ENCODE data around the gene FAM3D. TPM values are rescaled to one million over a fixed set of nuclear protein-coding genes. Genes with fewer than 3 reads are reported as not detected.

Gene FAM3D
- total and polyA plus RNA-seq, 5 donors from 2014 or later: not detected

- H3K27ac Mint-ChIP-seq: no peak overlapping the region
- Histone ChIP-seq H3K9me3 (ENCODE audit: control insufficient read depth in 2 of 2, low read length in 2 of 2) (no peaks in the 10 kb centered on the region), H3K27me3 (ENCODE audit: control insufficient read depth, insufficient read depth, low read length) (no peaks in the 10 kb centered on the region), H3K4me1 (ENCODE audit: control insufficient read depth, insufficient read depth, low read length, poor library complexity, severe bottlenecking) (no peaks in the 10 kb centered on the region), H3K27ac (ENCODE audit: insufficient read depth, low read length, poor library complexity, severe bottlenecking) (no peak overlapping the region), H3K4me3 (ENCODE audit: low read depth, low read length) (no peak overlapping the region), H3K36me3 (ENCODE audit: control insufficient read depth, insufficient read depth, low read length) (no peaks in the 10 kb centered on the region)
- no peak overlapping the region for H3K4me3 Mint-ChIP-seq
- H3K27me3 Mint-ChIP-seq: no peaks in the 10 kb centered on the region
- H3K9me3 Mint-ChIP-seq: peaks cover 0 to 4% (median 0%) of the 10 kb centered on the region in 7 donors
- H3K36me3 Mint-ChIP-seq: no peaks in the 10 kb centered on the region
- no peaks in the 10 kb centered on the region for H3K4me1 Mint-ChIP-seq
- ATAC-seq (ENCODE audit: low read depth in 2 of 2) (no peak), DNase-seq (no peak)
Measured at GRCh38 chr3:58670506-58671135, 4.0 kb upstream of the FAM3D start.

- no peak for DNase-seq
- Mint-ChIP-seq H3K4me1 (no peaks in the 10 kb centered on the region), H3K36me3 (no peaks in the 10 kb centered on the region), H3K27me3 (peaks cover 6% of the 10 kb centered on the region), H3K27ac (peak overlapping the region in 1 of 3 donors; percentile 29), H3K4me3 (no peak overlapping the region), H3K9me3 (peaks cover 0 to 4% (median 0%) of the 10 kb centered on the region in 7 donors)
- H3K4me1 ChIP-seq (ENCODE audit: control insufficient read depth, insufficient read depth, low read length, poor library complexity, severe bottlenecking): no peaks in the 10 kb centered on the region
- H3K36me3 ChIP-seq (ENCODE audit: control insufficient read depth, insufficient read depth, low read length): no peaks in the 10 kb centered on the region
- no peaks in the 10 kb centered on the region for H3K27me3 ChIP-seq (ENCODE audit: control insufficient read depth, insufficient read depth, low read length)
- no peak overlapping the region for H3K27ac ChIP-seq (ENCODE audit: insufficient read depth, low read length, poor library complexity, severe bottlenecking)
- no peak for ATAC-seq (ENCODE audit: low read depth in 2 of 2)
- no peaks in the 10 kb centered on the region for H3K9me3 ChIP-seq (ENCODE audit: control insufficient read depth in 2 of 2, low read length in 2 of 2)
- no peak overlapping the region for H3K4me3 ChIP-seq (ENCODE audit: low read depth, low read length)
Measured at GRCh38 chr3:58668247-58668646, 1.7 kb upstream of the FAM3D start.

GRCh38 chr3:58667704-58668103 lies 1.1 kb upstream of the FAM3D start:
- Histone ChIP-seq H3K9me3 (ENCODE audit: control insufficient read depth in 2 of 2, low read length in 2 of 2) (no peaks in the 10 kb centered on the region), H3K4me1 (ENCODE audit: control insufficient read depth, insufficient read depth, low read length, poor library complexity, severe bottlenecking) (no peaks in the 10 kb centered on the region), H3K27me3 (ENCODE audit: control insufficient read depth, insufficient read depth, low read length) (no peaks in the 10 kb centered on the region), H3K36me3 (ENCODE audit: control insufficient read depth, insufficient read depth, low read length) (no peaks in the 10 kb centered on the region), H3K27ac (ENCODE audit: insufficient read depth, low read length, poor library complexity, severe bottlenecking) (no peak overlapping the region), H3K4me3 (ENCODE audit: low read depth, low read length) (no peak overlapping the region)
- Mint-ChIP-seq H3K4me1 (no peaks in the 10 kb centered on the region), H3K27ac (no peak overlapping the region), H3K9me3 (peaks cover 0 to 4% (median 0%) of the 10 kb centered on the region in 7 donors), H3K27me3 (peaks cover 8% of the 10 kb centered on the region), H3K36me3 (no peaks in the 10 kb centered on the region), H3K4me3 (no peak overlapping the region)
- no peak for ATAC-seq (ENCODE audit: low read depth in 2 of 2)
- no peak for DNase-seq

- DNase-seq: no peak
- Mint-ChIP-seq H3K4me1 (no peaks in the 10 kb centered on the region), H3K36me3 (no peaks in the 10 kb centered on the region), H3K4me3 (no peak overlapping the region), H3K27ac (no peak overlapping the region), H3K9me3 (peaks cover 0 to 4% (median 0%) of the 10 kb centered on the region in 7 donors), H3K27me3 (peaks cover 10% of the 10 kb centered on the region)
- no peaks in the 10 kb centered on the region for H3K27me3 ChIP-seq (ENCODE audit: control insufficient read depth, insufficient read depth, low read length)
- H3K4me3 ChIP-seq (ENCODE audit: low read depth, low read length): no peak overlapping the region
- ATAC-seq (ENCODE audit: low read depth in 2 of 2): no peak
- no peaks in the 10 kb centered on the region for H3K9me3 ChIP-seq (ENCODE audit: control insufficient read depth in 2 of 2, low read length in 2 of 2)
- no peaks in the 10 kb centered on the region for H3K36me3 ChIP-seq (ENCODE audit: control insufficient read depth, insufficient read depth, low read length)
- no peaks in the 10 kb centered on the region for H3K4me1 ChIP-seq (ENCODE audit: control insufficient read depth, insufficient read depth, low read length, poor library complexity, severe bottlenecking)
- no peak overlapping the region for H3K27ac ChIP-seq (ENCODE audit: insufficient read depth, low read length, poor library complexity, severe bottlenecking)
Measured at GRCh38 chr3:58667229-58667628, 655 bp upstream of the FAM3D start.

- Histone ChIP-seq H3K4me1 (ENCODE audit: control insufficient read depth, insufficient read depth, low read length, poor library complexity, severe bottlenecking) (no peaks in the 10 kb centered on the region), H3K27ac (ENCODE audit: insufficient read depth, low read length, poor library complexity, severe bottlenecking) (no peak overlapping the region)
Measured at GRCh38 chr3:58665405-58665804, 1.2 kb downstream of the FAM3D start.

GRCh38 chr3:58664611-58665010 lies 2.0 kb downstream of the FAM3D start:
- Mint-ChIP-seq H3K4me3 (no peak overlapping the region), H3K9me3 (peaks cover 0 to 4% (median 0%) of the 10 kb centered on the region in 7 donors), H3K36me3 (no peaks in the 10 kb centered on the region), H3K27me3 (peaks cover 13% of the 10 kb centered on the region), H3K4me1 (no peaks in the 10 kb centered on the region), H3K27ac (no peak overlapping the region)
- H3K4me1 ChIP-seq (ENCODE audit: control insufficient read depth, insufficient read depth, low read length, poor library complexity, severe bottlenecking): no peaks in the 10 kb centered on the region
- H3K27me3 ChIP-seq (ENCODE audit: control insufficient read depth, insufficient read depth, low read length): no peaks in the 10 kb centered on the region
- no peak for ATAC-seq (ENCODE audit: low read depth in 2 of 2)
- DNase-seq: no peak
- no peak overlapping the region for H3K27ac ChIP-seq (ENCODE audit: insufficient read depth, low read length, poor library complexity, severe bottlenecking)
- no peaks in the 10 kb centered on the region for H3K36me3 ChIP-seq (ENCODE audit: control insufficient read depth, insufficient read depth, low read length)
- no peaks in the 10 kb centered on the region for H3K9me3 ChIP-seq (ENCODE audit: control insufficient read depth in 2 of 2, low read length in 2 of 2)
- H3K4me3 ChIP-seq (ENCODE audit: low read depth, low read length): no peak overlapping the region

More at GRCh38 chr3:58665405-58665804, 1.2 kb downstream of the FAM3D start:
- peaks cover 13% of the 10 kb centered on the region for H3K27me3 Mint-ChIP-seq
- no peak overlapping the region for H3K4me3 Mint-ChIP-seq
- H3K4me1 Mint-ChIP-seq: no peaks in the 10 kb centered on the region
- ATAC-seq (ENCODE audit: low read depth in 2 of 2) (no peak), DNase-seq (no peak)
- Histone ChIP-seq H3K9me3 (ENCODE audit: control insufficient read depth in 2 of 2, low read length in 2 of 2) (no peaks in the 10 kb centered on the region), H3K4me3 (ENCODE audit: low read depth, low read length) (no peak overlapping the region), H3K27me3 (ENCODE audit: control insufficient read depth, insufficient read depth, low read length) (no peaks in the 10 kb centered on the region), H3K36me3 (ENCODE audit: control insufficient read depth, insufficient read depth, low read length) (no peaks in the 10 kb centered on the region)
- H3K36me3 Mint-ChIP-seq: no peaks in the 10 kb centered on the region
- H3K27ac Mint-ChIP-seq: no peak overlapping the region
- peaks cover 0 to 4% (median 0%) of the 10 kb centered on the region in 7 donors for H3K9me3 Mint-ChIP-seq

- Mint-ChIP-seq H3K36me3 (no peaks in the 10 kb centered on the region), H3K27ac (no peak overlapping the region), H3K4me3 (no peak overlapping the region), H3K4me1 (no peaks in the 10 kb centered on the region), H3K9me3 (no peaks in the 10 kb centered on the region), H3K27me3 (peaks cover 13% of the 10 kb centered on the region)
- no peaks in the 10 kb centered on the region for H3K4me1 ChIP-seq (ENCODE audit: control insufficient read depth, insufficient read depth, low read length, poor library complexity, severe bottlenecking)
- no peaks in the 10 kb centered on the region for H3K9me3 ChIP-seq (ENCODE audit: control insufficient read depth in 2 of 2, low read length in 2 of 2)
- DNase-seq (no peak), ATAC-seq (ENCODE audit: low read depth in 2 of 2) (no peak)
- H3K36me3 ChIP-seq (ENCODE audit: control insufficient read depth, insufficient read depth, low read length): no peaks in the 10 kb centered on the region
- H3K27me3 ChIP-seq (ENCODE audit: control insufficient read depth, insufficient read depth, low read length): no peaks in the 10 kb centered on the region
- H3K27ac ChIP-seq (ENCODE audit: insufficient read depth, low read length, poor library complexity, severe bottlenecking): no peak overlapping the region
- H3K4me3 ChIP-seq (ENCODE audit: low read depth, low read length): no peak overlapping the region
Measured at GRCh38 chr3:58661836-58662420, 4.6 kb downstream of the FAM3D start.

- H3K9me3 Mint-ChIP-seq: peaks cover 0 to under 1% (median 0%) of the 10 kb centered on the region in 7 donors
- Histone ChIP-seq H3K27ac (ENCODE audit: insufficient read depth, low read length, poor library complexity, severe bottlenecking) (no peak overlapping the region), H3K4me1 (ENCODE audit: control insufficient read depth, insufficient read depth, low read length, poor library complexity, severe bottlenecking) (no peaks in the 10 kb centered on the region), H3K4me3 (ENCODE audit: low read depth, low read length) (no peak overlapping the region), H3K27me3 (ENCODE audit: control insufficient read depth, insufficient read depth, low read length) (no peaks in the 10 kb centered on the region), H3K36me3 (ENCODE audit: control insufficient read depth, insufficient read depth, low read length) (no peaks in the 10 kb centered on the region), H3K9me3 (ENCODE audit: control insufficient read depth in 2 of 2, low read length in 2 of 2) (no peaks in the 10 kb centered on the region)
- no peak for DNase-seq
- no peak overlapping the region for H3K27ac Mint-ChIP-seq
- H3K36me3 Mint-ChIP-seq: no peaks in the 10 kb centered on the region
- ATAC-seq (ENCODE audit: low read depth in 2 of 2): no peak
- H3K27me3 Mint-ChIP-seq: peaks cover 13% of the 10 kb centered on the region
- no peak overlapping the region for H3K4me3 Mint-ChIP-seq
- no peaks in the 10 kb centered on the region for H3K4me1 Mint-ChIP-seq
Measured at GRCh38 chr3:58660998-58661397, 5.6 kb downstream of the FAM3D start.
